Panc1 (cell line): Measurements from ENCODE around the gene ELMOD3.

Source experiments
- CTCF ChIP-seq: fragments of 450-650 bp; IDR thresholded peaks from 2 replicates; pipeline ENCODE4 v1.5.1; 2017; ENCODE audit warnings: mild to moderate bottlenecking
- REST ChIP-seq, 2 experiments: IDR thresholded peaks; 2 replicates each; pipeline ENCODE4 v1.6.1; 2011 to 2012; ENCODE audit warnings: low read depth in 2 of 2, control low read depth in 1 of 2, low read length in 1 of 2, mild to moderate bottlenecking in 1 of 2, moderate library complexity in 1 of 2; ENCODE audit not compliant: insufficient read depth in 1 of 2

GRCh38 chr2:85427300-85427835 is 72.8 kb downstream of the ELMOD3 start:
- TF ChIP-seq REST (IDR thresholded peaks at IDR 0.05; ENCODE audit: insufficient read depth in 1 of 2, low read depth in 2 of 2, low read length in 1 of 2) (no peak), CTCF (no peak)
